Measurements from ENCODE around the gene KCNMB3.
"Not testable (repeated sequence)": the region's sequence is repeated elsewhere in the genome, so short reads cannot be mapped to it uniquely, and the experiment has no call there.

Gene KCNMB3

GRCh38 chr3:179265092-179265491, 14.2 kb upstream of the KCNMB3 start:
- no peak for DNase-seq (ENCODE audit: low read depth, low spot score)

GRCh38 chr3:179264449-179264848, 13.5 kb upstream of the KCNMB3 start:
- DNase-seq (ENCODE audit: low read depth, low spot score): no peak

GRCh38 chr3:179263134-179263533, 12.2 kb upstream of the KCNMB3 start:
- DNase-seq (ENCODE audit: low read depth, low spot score): no peak

- no peak for DNase-seq (ENCODE audit: low read depth, low spot score)
Measured at GRCh38 chr3:179260949-179261765, 10.2 kb upstream of the KCNMB3 start.

GRCh38 chr3:179259959-179260756, 9.2 kb upstream of the KCNMB3 start:
- DNase-seq (ENCODE audit: low read depth, low spot score): not testable (repeated sequence)

GRCh38 chr3:179258820-179259219, 7.9 kb upstream of the KCNMB3 start:
- no peak for DNase-seq (ENCODE audit: low read depth, low spot score)

- DNase-seq (ENCODE audit: low read depth, low spot score): not testable (repeated sequence)
Measured at GRCh38 chr3:179257742-179258141, 6.8 kb upstream of the KCNMB3 start.

GRCh38 chr3:179256813-179257212, 5.9 kb upstream of the KCNMB3 start:
- no peak for DNase-seq (ENCODE audit: low read depth, low spot score)

- no peak for DNase-seq (ENCODE audit: low read depth, low spot score)
Measured at GRCh38 chr3:179247289-179248015, 3.5 kb downstream of the KCNMB3 start.

- no peak for DNase-seq (ENCODE audit: low read depth, low spot score)
Measured at GRCh38 chr3:179244878-179245277, 6.0 kb downstream of the KCNMB3 start.

GRCh38 chr3:179242859-179243258, 8.1 kb downstream of the KCNMB3 start:
- not testable (repeated sequence) for DNase-seq (ENCODE audit: low read depth, low spot score)

- DNase-seq (ENCODE audit: low read depth, low spot score): not testable (repeated sequence)
Measured at GRCh38 chr3:179240299-179240698, 10.6 kb downstream of the KCNMB3 start.

GRCh38 chr3:179236669-179237301, 14.1 kb downstream of the KCNMB3 start:
- DNase-seq (ENCODE audit: low read depth, low spot score): no peak

- DNase-seq (ENCODE audit: low read depth, low spot score): no peak
Measured at GRCh38 chr3:179234199-179234598, 16.7 kb downstream of the KCNMB3 start.

- DNase-seq (ENCODE audit: low read depth, low spot score): no peak
Measured at GRCh38 chr3:179233043-179233442, 17.9 kb downstream of the KCNMB3 start.

- DNase-seq (ENCODE audit: low read depth, low spot score): no peak
Measured at GRCh38 chr3:179229177-179229576, 21.7 kb downstream of the KCNMB3 start.

GRCh38 chr3:179227349-179227748, 23.6 kb downstream of the KCNMB3 start:
- no peak for DNase-seq (ENCODE audit: low read depth, low spot score)

GRCh38 chr3:179224584-179224983, 26.3 kb downstream of the KCNMB3 start:
- no peak for DNase-seq (ENCODE audit: low read depth, low spot score)

- DNase-seq (ENCODE audit: low read depth, low spot score): no peak
Measured at GRCh38 chr3:179223548-179223947, 27.4 kb downstream of the KCNMB3 start.

- not testable (repeated sequence) for DNase-seq (ENCODE audit: low read depth, low spot score)
Measured at GRCh38 chr3:179218213-179218612, 32.7 kb downstream of the KCNMB3 start.

- DNase-seq (ENCODE audit: low read depth, low spot score): not testable (repeated sequence)
Measured at GRCh38 chr3:179215550-179215949, 35.4 kb downstream of the KCNMB3 start.

- DNase-seq (ENCODE audit: low read depth, low spot score): no peak
Measured at GRCh38 chr3:179200790-179201189, 50.1 kb downstream of the KCNMB3 start.

Measured in iPS DF 19.7 (cell line).